Epithelial cell of esophagus (primary cell): Measurements from ENCODE around the gene ITGB3BP.
A peak's percentile ranks its signal among the peaks of the same experiment; 100 is the strongest.
"Not testable (repeated sequence)": the region's sequence is repeated elsewhere in the genome, so short reads cannot be mapped to it uniquely, and the experiment has no call there.

Source experiments
- DNase-seq: peaks from one replicate; pipeline ENCODE4 v3.0.0; 2010; ENCODE audit warnings: low read depth
- H3K4me3 ChIP-seq: 2 replicates; pipeline ENCODE4 v1.5.1; 2011; ENCODE audit warnings: mild to moderate bottlenecking, low read length, control low read depth
- TF ChIP-seq, protein P1 (sequence below): IDR thresholded peaks from 2 replicates; pipeline ENCODE4 v1.5.1; 2011; ENCODE audit warnings: low read depth, mild to moderate bottlenecking, low read length, control low read depth, inconsistent platforms; ENCODE audit not compliant: insufficient read depth; ENCODE audit errors: missing control alignments

ITGB3BP gene, protein sequence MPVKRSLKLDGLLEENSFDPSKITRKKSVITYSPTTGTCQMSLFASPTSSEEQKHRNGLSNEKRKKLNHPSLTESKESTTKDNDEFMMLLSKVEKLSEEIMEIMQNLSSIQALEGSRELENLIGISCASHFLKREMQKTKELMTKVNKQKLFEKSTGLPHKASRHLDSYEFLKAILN

DNA sequence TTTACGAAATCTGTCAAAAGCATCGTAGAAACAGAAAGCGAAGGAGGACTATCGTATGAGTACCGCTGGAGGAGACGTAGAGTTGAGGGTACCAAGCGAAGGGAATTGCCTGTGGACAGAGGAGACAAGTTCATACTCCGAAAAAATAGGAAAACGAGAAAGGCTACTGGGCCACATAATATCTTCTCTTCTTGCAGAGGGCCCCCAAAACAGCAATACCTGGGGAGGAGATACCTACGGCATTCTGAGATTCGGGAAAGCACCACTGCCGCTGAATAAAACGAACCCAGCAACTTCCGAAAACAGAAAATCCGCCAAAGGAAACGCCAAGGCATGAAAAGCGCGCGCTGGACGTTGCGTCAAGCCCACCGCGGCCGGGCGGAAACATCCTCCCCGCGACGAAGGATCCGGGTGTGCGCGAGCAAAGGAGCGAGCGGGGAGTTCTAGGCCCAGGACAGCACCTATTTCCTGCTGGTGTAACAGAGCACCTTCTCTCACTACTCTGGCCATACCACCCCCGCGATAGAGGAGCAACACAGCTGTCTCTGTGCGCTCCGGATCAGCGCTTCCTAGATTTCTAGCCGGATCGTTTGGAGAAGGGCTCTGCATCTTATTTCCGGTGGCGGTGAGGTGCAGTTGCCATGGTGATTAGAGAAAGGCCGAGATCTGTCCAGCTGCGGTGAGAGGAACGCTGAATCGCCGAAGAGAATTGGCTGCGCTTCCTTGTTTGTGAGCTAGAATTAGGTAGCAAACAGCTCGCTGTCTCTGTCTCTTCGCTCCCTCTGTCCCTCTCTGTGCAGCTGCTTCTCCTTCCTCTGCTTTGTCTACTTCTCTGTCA, at the start of gene ITGB3BP, which contains the start of gene EFCAB7:
Gene ITGB3BP (minus strand): TSS at position 335 of the 838 bp plus-strand sequence. CDS start 92 bp downstream, at position 243.
Gene EFCAB7 (plus strand): TSS at position 635 of the 838 bp plus-strand sequence. CDS start 2,048 bp downstream, outside the sequence.
- peak within 1 kb of the TSS; percentile 56 for H3K4me3 ChIP-seq
- DNase-seq, result peak; percentile 95
- TF ChIP-seq, protein P1, sequence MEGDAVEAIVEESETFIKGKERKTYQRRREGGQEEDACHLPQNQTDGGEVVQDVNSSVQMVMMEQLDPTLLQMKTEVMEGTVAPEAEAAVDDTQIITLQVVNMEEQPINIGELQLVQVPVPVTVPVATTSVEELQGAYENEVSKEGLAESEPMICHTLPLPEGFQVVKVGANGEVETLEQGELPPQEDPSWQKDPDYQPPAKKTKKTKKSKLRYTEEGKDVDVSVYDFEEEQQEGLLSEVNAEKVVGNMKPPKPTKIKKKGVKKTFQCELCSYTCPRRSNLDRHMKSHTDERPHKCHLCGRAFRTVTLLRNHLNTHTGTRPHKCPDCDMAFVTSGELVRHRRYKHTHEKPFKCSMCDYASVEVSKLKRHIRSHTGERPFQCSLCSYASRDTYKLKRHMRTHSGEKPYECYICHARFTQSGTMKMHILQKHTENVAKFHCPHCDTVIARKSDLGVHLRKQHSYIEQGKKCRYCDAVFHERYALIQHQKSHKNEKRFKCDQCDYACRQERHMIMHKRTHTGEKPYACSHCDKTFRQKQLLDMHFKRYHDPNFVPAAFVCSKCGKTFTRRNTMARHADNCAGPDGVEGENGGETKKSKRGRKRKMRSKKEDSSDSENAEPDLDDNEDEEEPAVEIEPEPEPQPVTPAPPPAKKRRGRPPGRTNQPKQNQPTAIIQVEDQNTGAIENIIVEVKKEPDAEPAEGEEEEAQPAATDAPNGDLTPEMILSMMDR, result no peak

DNA sequence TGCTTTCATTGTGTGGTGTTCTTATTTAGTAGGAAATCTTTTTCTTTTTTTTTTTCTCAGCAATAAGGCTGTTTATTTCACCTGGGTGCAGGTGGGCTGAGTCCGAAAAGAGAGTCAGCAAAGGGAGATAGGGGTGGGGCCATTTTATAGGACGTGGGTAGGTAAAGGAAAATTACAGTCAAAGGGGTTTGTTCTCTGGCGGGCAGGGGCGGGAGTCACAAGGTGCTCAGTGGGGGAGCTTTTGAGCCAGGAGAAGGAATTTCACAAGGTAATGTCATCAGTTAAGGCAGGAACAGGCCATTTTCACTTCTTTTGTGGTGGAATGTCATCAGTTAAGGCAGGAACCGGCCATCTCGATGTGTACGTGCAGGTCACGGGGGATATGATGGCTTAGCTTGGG, 49.7 kb upstream of the ITGB3BP start:
- H3K4me3 ChIP-seq, DNase-seq: not testable (repeated sequence)

DNA sequence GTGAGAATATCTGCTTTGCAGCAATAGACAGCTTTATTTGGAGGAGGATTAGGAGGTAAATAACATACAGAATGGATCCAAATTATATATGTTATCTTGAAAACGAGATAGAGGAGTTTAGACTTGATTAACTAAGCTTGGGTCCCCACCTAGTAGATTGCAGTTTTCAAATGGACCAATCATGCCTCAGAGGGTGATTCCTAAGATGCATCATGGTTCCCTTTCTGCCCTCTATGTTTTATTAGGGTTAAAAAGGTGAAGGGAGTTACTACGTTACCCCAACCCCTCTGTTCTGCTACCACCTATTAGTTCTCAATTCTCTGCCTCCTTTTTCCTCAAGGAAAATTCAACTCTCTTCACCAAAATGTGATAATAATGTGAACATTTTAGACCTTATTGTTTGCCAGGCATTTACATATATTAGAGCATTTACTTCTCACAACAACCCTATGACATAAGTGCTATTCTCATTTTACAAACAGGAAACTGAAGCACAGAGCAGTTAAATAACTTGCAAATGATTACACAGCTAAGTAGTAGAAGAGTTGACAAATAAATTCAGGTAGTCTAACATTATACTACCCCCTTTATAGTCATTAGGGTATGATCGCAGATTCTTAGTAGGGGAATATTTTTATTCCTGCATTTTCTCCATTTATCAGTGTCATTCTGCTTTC, 46.8 kb upstream of the ITGB3BP start:
- no peak for DNase-seq
- TF ChIP-seq, protein P1, result no peak
- H3K4me3 ChIP-seq, result no peak overlapping the region

DNA sequence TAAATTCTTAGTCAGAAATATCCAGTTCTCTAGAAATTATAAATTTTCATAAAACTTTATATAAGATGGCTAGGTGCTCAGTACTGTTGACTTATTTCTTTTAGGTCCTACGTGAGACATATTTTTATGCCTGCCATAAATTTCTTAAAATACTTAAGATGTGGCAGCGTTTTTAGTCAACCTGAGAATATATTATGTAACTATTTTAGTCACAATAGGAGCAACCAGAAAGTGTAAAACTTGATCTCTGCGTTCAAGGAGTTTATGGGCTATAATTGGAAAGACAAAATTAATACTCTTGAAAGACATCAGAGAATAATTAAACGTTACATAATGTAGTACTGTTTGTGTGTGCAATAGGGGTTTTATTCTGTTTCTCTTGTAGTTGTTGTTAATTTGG, 46.0 kb upstream of the ITGB3BP start:
- TF ChIP-seq, protein P1, result no peak
- no peak for DNase-seq
- no peak overlapping the region for H3K4me3 ChIP-seq

DNA sequence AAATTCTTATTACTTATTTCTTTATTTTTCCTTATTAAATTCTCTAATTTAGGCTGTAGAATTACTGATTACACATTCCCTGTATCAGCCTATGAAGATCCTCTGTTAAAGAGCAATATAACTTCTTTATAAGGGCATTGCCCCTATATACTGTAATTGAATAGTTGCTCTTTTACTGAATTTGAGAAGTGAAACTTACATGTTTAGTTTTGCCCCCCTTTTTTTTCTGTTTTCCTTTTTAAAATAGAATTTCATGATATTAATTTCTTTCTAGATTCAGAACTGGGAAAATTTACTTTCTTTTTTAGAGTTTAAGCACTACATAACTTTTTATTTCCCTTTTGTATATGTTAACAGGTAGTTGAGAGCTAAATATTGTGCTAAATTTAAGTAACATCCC, 40.7 kb upstream of the ITGB3BP start:
- no peak overlapping the region for H3K4me3 ChIP-seq
- no peak for DNase-seq
- TF ChIP-seq, protein P1, result no peak

DNA sequence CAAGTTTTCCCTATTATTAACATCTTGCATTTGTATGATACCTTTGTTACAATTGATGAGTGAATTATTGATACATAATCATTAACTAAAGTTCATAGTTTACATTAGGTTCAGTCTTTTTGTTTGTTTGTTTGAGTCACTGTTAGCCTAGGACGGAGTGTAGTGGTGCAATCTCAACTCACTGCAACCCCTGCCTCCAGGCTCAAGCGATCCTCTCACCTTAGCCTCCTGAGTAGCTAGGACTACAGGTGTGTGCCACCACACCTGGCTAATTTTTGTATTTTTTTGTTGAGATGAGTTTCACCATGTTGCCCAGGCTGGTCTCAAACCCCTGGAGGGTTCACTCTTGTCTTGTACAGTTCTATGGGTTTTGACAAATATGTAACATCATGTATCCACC, 36.3 kb upstream of the ITGB3BP start:
- no peak overlapping the region for H3K4me3 ChIP-seq
- TF ChIP-seq, protein P1, result no peak
- DNase-seq, result no peak

DNA sequence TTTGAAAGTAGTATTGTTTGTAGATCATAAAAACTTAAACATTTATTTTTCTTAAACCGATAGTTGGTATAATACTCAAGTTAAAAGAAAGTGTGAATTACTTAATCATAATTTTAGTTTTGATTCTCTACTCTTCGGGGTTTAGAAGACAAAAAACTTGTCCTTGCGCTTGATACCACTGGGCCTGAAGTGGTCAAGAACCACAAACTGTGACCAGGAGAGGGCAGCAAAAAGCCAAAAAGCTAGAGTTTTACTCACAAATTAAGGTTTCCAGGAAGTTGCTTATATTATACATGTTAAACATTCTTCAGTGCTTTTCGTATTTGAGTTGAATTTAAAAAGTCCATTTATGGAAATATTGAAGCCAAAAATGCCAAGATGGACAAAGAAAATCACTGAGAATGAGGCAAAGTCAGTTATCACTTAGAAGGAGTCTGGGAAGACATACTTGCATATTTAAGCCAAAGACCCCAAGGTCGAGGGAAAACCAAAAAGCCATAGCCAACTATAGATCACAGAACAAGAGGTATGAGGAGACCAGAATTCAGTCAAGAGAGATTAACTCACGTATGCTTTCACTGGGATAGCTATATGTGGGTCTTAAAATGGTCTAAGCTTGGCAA, 34.5 kb upstream of the ITGB3BP start:
- DNase-seq, result peak; percentile 39
- TF ChIP-seq, protein P1, result peak; percentile 65
- no peak overlapping the region for H3K4me3 ChIP-seq
